Measurements from ENCODE around the gene TEPSIN.

- TF ChIP-seq POLR2AphosphoS5 (IDR thresholded peaks at IDR 0.05; ENCODE audit: low read depth) = no peak
- TF ChIP-seq CTCF (IDR thresholded peaks at IDR 0.05; ENCODE audit: insufficient read depth, low read length) = no peak
- TF ChIP-seq SPI1 (IDR thresholded peaks at IDR 0.05; ENCODE audit: borderline replicate concordance, low read depth) = no peak
- TF ChIP-seq REST (IDR thresholded peaks at IDR 0.05; ENCODE audit: insufficient replicate concordance, low read depth) = no peak
- no peak for TF ChIP-seq GABPA (IDR thresholded peaks at IDR 0.05; ENCODE audit: low read depth)
Measured at GRCh38 chr17:81180836-81181810, 57.7 kb downstream of the TEPSIN start.
